GM12891 (cell line): Measurements from ENCODE around the gene NDUFA11.

Experiments used
- PAX5 ChIP-seq: IDR thresholded peaks from 2 replicates; pipeline ENCODE4 v1.6.1; 2011; ENCODE audit warnings: low read length, moderate library complexity, mild to moderate bottlenecking; ENCODE audit not compliant: insufficient read depth, severe bottlenecking
- POLR2A ChIP-seq: IDR thresholded peaks from 2 replicates; pipeline ENCODE4 v1.6.1; 2011; ENCODE audit warnings: low read depth, low read length, control low read depth
- POLR2AphosphoS5 ChIP-seq: IDR thresholded peaks from 2 replicates; pipeline ENCODE4 v1.6.1; 2011; ENCODE audit warnings: low read depth, low read length, control low read depth
- SPI1 ChIP-seq: IDR thresholded peaks from 2 replicates; pipeline ENCODE4 v1.6.1; 2011; ENCODE audit warnings: low read depth, low read length, control low read depth
- TAF1 ChIP-seq: IDR thresholded peaks from 2 replicates; pipeline ENCODE4 v1.6.1; 2011; ENCODE audit warnings: low read depth, low read length, control low read depth

- peak; percentile 11; the same call in 1 of the 2 replicates for TF ChIP-seq POLR2A
- TF ChIP-seq POLR2AphosphoS5, result 0 out of 2 replicates have a peak, but pooled peaks have one; percentile 29
- no peak for TF ChIP-seq TAF1
- TF ChIP-seq SPI1, result no peak
- TF ChIP-seq PAX5, result no peak
These were observed 7.1 kb downstream of the NDUFA11 start for GRCh38 chr19:5896365-5897076.
